RWPE2 (cell line): ENCODE results near the gene PLEKHD1.

Source experiments
- ATAC-seq: fragments of 200-7000 bp; cut with Tn5 transposase; 3 replicates; pipeline ENCODE4 v1.9.1; 2021; ENCODE audit warnings: low read depth
- DNase-seq: peaks from one replicate; pipeline ENCODE4 v3.0.0-alpha.2; 2020; ENCODE audit warnings: low spot score
- H3K27ac ChIP-seq: fragments of 450-650 bp; 2 replicates; pipeline ENCODE4 v1.5.1; 2017; ENCODE audit warnings: mild to moderate bottlenecking; ENCODE audit not compliant: poor library complexity, severe bottlenecking
- H3K27me3 ChIP-seq: fragments of 250-450 bp; sonication (Bioruptor Pico); 2 replicates; pipeline ENCODE4 v1.5.1; 2021; ENCODE audit warnings: mild to moderate bottlenecking, moderate library complexity; ENCODE audit not compliant: insufficient read depth, poor library complexity, severe bottlenecking
- H3K36me3 ChIP-seq: fragments of 250-450 bp; sonication (Bioruptor Pico); 2 replicates; pipeline ENCODE4 v1.5.1; 2020; ENCODE audit warnings: low read depth, mild to moderate bottlenecking, moderate library complexity
- H3K4me1 ChIP-seq: fragments of 250-450 bp; sonication (Bioruptor Pico); 2 replicates; pipeline ENCODE4 v1.5.1; 2021; ENCODE audit warnings: mild to moderate bottlenecking, moderate library complexity; ENCODE audit not compliant: insufficient read depth, poor library complexity, severe bottlenecking
- H3K4me3 ChIP-seq: fragments of 250-450 bp; sonication (Bioruptor Pico); 2 replicates; pipeline ENCODE4 v1.5.1; 2021; ENCODE audit warnings: mild to moderate bottlenecking, moderate library complexity; ENCODE audit not compliant: severe bottlenecking
- H3K9me3 ChIP-seq: fragments of 250-450 bp; sonication (Bioruptor Pico); 2 replicates; pipeline ENCODE4 v1.5.1; 2021; ENCODE audit warnings: mild to moderate bottlenecking, moderate library complexity; ENCODE audit not compliant: severe bottlenecking
- CTCF ChIP-seq: fragments of 450-650 bp; IDR thresholded peaks from one replicate; pipeline ENCODE4 v1.5.1; 2017; ENCODE audit warnings: mild to moderate bottlenecking, moderate library complexity; ENCODE audit not compliant: poor library complexity, severe bottlenecking

The PLEKHD1 gene

GRCh38 chr14:69505338-69506240 is 21.1 kb downstream of the PLEKHD1 start:
- peak; percentile 20; the same call in 1 of the 3 replicates for ATAC-seq
- Histone ChIP-seq H3K9me3 (no peaks in the 10 kb centered on the region), H3K36me3 (no peaks in the 10 kb centered on the region), H3K4me3 (no peak overlapping the region), H3K27ac (no peak overlapping the region), H3K27me3 (no peaks in the 10 kb centered on the region), H3K4me1 (no peaks in the 10 kb centered on the region)
- no peak for TF ChIP-seq CTCF
- peak; percentile 32 for DNase-seq

GRCh38 chr14:69506241-69506595 is 21.7 kb downstream of the PLEKHD1 start:
- ATAC-seq = no peak
- TF ChIP-seq CTCF = no peak
- DNase-seq = no peak
- H3K27me3 ChIP-seq = peaks cover 4% of the 10 kb centered on the region
- no peaks in the 10 kb centered on the region for H3K4me1 ChIP-seq
- no peaks in the 10 kb centered on the region for H3K36me3 ChIP-seq
- no peak overlapping the region for H3K27ac ChIP-seq
- H3K9me3 ChIP-seq = no peaks in the 10 kb centered on the region
- no peak overlapping the region for H3K4me3 ChIP-seq

GRCh38 chr14:69518289-69519101 is 34.0 kb downstream of the PLEKHD1 start:
- H3K9me3 ChIP-seq = no peaks in the 10 kb centered on the region
- TF ChIP-seq CTCF = no peak
- DNase-seq (no peak), ATAC-seq (no peak)
- H3K27ac ChIP-seq = no peak overlapping the region
- no peaks in the 10 kb centered on the region for H3K4me1 ChIP-seq
- H3K27me3 ChIP-seq = peaks cover 15% of the 10 kb centered on the region
- H3K36me3 ChIP-seq = no peaks in the 10 kb centered on the region
- no peak overlapping the region for H3K4me3 ChIP-seq

GRCh38 chr14:69519204-69520100 is 34.9 kb downstream of the PLEKHD1 start:
- Histone ChIP-seq H3K27ac (no peak overlapping the region), H3K4me1 (no peaks in the 10 kb centered on the region), H3K36me3 (no peaks in the 10 kb centered on the region), H3K9me3 (no peaks in the 10 kb centered on the region), H3K4me3 (no peak overlapping the region), H3K27me3 (peaks cover 10% of the 10 kb centered on the region)
- ATAC-seq (peak; percentile 76), DNase-seq (peak; percentile 11)
- no peak for TF ChIP-seq CTCF
